Kidney epithelial cell (primary cell): ENCODE results near the gene RAPGEF3. TPM values are rescaled to one million over a fixed set of nuclear protein-coding genes. Genes with fewer than 3 reads are reported as not detected.

Experiments used
- DNase-seq: peaks from one replicate; pipeline ENCODE4 v3.0.0-alpha.2; 2010; ENCODE audit warnings: low read depth
- H3K27me3 ChIP-seq: 2 replicates; pipeline ENCODE4 v1.6.0; 2011; ENCODE audit warnings: low read length; ENCODE audit not compliant: control insufficient read depth, insufficient read depth
- H3K36me3 ChIP-seq: 2 replicates; pipeline ENCODE4 v1.5.1; 2011; ENCODE audit warnings: low read length; ENCODE audit not compliant: control insufficient read depth, insufficient read depth
- H3K4me3 ChIP-seq: 2 replicates; pipeline ENCODE4 v1.5.1; 2011; ENCODE audit warnings: low read depth, mild to moderate bottlenecking, control low read depth, low read length
- total RNA-seq: library from RNA; depleted of rRNA; stranded (reverse); fragments of >200 nt; gene quantifications from 2 replicates; pipeline ENCODE4 v1.2.3, GENCODE V29; 2015
- TF ChIP-seq, protein P1 (sequence below): IDR thresholded peaks from 2 replicates; pipeline ENCODE4 v1.5.1; 2011; ENCODE audit warnings: mild to moderate bottlenecking, moderate library complexity, low read length, control low read depth, inconsistent platforms; ENCODE audit not compliant: insufficient read depth, poor library complexity, severe bottlenecking

RAPGEF3 gene
- total RNA-seq, 1 donor from 2014 or later: 14.3 TPM

GRCh38 chr12:47772094-47772660 lies 13.5 kb upstream of the RAPGEF3 start:
- TF ChIP-seq, protein P1, sequence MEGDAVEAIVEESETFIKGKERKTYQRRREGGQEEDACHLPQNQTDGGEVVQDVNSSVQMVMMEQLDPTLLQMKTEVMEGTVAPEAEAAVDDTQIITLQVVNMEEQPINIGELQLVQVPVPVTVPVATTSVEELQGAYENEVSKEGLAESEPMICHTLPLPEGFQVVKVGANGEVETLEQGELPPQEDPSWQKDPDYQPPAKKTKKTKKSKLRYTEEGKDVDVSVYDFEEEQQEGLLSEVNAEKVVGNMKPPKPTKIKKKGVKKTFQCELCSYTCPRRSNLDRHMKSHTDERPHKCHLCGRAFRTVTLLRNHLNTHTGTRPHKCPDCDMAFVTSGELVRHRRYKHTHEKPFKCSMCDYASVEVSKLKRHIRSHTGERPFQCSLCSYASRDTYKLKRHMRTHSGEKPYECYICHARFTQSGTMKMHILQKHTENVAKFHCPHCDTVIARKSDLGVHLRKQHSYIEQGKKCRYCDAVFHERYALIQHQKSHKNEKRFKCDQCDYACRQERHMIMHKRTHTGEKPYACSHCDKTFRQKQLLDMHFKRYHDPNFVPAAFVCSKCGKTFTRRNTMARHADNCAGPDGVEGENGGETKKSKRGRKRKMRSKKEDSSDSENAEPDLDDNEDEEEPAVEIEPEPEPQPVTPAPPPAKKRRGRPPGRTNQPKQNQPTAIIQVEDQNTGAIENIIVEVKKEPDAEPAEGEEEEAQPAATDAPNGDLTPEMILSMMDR: no peak
- Histone ChIP-seq H3K27me3 (no peaks in the 10 kb centered on the region), H3K36me3 (no peaks in the 10 kb centered on the region), H3K4me3 (no peak overlapping the region)
- no peak for DNase-seq

GRCh38 chr12:47771304-47771703 lies 12.6 kb upstream of the RAPGEF3 start:
- TF ChIP-seq, protein P1: no peak
- Histone ChIP-seq H3K4me3 (no peak overlapping the region), H3K27me3 (no peaks in the 10 kb centered on the region), H3K36me3 (no peaks in the 10 kb centered on the region)
- no peak for DNase-seq

- H3K4me3 ChIP-seq: no peak overlapping the region
- H3K27me3 ChIP-seq: no peaks in the 10 kb centered on the region
- TF ChIP-seq, protein P1: no peak
- DNase-seq: no peak
- H3K36me3 ChIP-seq: no peaks in the 10 kb centered on the region
These were observed 11.5 kb upstream of the RAPGEF3 start for GRCh38 chr12:47770086-47770726.

GRCh38 chr12:47769234-47770085 lies 10.8 kb upstream of the RAPGEF3 start:
- H3K27me3 ChIP-seq: no peaks in the 10 kb centered on the region
- H3K4me3 ChIP-seq: no peak overlapping the region
- H3K36me3 ChIP-seq: no peaks in the 10 kb centered on the region
- DNase-seq: no peak
- TF ChIP-seq, protein P1: no peak

DNA sequence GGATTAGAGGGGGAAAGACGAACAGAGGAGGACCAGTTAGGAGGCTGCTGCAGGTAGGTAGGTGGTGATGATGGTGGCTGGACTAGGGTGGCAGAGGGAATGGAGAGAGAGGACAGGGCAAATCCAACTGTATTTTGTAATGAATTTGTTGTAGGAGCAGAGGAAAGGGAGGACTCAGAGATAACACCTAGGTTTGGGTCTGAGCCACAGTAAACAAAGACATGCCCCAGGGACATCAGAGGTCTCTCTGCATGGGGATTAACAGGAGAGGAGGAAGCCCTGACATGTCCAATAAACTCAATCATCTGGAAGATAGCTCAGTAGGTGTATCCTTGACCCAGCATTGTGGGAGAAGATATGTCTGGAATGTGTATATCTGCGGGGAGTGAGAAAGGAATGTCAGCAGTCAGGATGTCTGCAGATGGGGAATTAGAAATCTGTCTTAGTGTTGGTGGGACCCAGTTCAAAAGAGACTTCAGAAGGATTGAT lies 9.7 kb upstream of the RAPGEF3 start:
- TF ChIP-seq, protein P1: no peak
- Histone ChIP-seq H3K27me3 (no peaks in the 10 kb centered on the region), H3K4me3 (no peak overlapping the region), H3K36me3 (no peaks in the 10 kb centered on the region)
- no peak for DNase-seq
